Stimulated activated CD8-positive, alpha-beta memory T cell treated with anti-CD3 and anti-CD28 coated beads, Interleukin-7, amount 100 ng/mL, for 48 hours (primary cell): ENCODE results near the gene CSNK1G2.

Source experiments
- DNase-seq, 2 donors: peaks; one replicate each; pipeline ENCODE4 v3.0.0-alpha.2; 2020; ENCODE audit warnings: low read depth in 1 of 2; ENCODE audit errors: extremely low read depth in 1 of 2

CSNK1G2 gene

GRCh38 chr19:1941146-1942077 lies at the start of gene CSNK1G2:
Gene CSNK1G2 (plus strand): TSS chr19:1941172. CDS start chr19:1969773, 28,601 bp downstream.
- DNase-seq = peak; percentile 22 to 33

GRCh38 chr19:1893791-1894190 lies 47.2 kb upstream of the CSNK1G2 start:
- DNase-seq = no peak

DNA sequence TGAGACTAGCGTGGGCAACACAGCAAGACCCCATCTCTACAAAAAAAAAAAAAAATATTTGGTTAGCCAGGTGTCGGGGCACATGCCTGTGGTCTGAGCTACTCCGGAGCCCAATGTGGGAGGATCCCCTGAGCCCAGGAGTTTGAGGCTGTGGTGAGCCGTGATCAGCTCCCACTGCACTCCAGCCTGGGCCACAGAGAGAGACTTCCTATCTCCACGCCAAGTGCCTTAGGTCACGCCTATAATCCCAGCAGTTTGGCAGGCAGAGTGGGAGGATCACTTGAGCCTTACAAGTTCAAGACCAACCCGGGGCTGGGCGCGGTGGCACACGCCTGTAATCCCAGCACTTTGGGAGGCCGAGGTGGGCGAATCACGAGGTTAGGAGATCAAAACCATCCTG lies 44.5 kb upstream of the CSNK1G2 start:
- no peak for DNase-seq

GRCh38 chr19:1901940-1902404 lies 39.0 kb upstream of the CSNK1G2 start:
- no peak for DNase-seq

GRCh38 chr19:1902923-1903322 lies 38.0 kb upstream of the CSNK1G2 start:
- DNase-seq = no peak

- no peak for DNase-seq
Measured at GRCh38 chr19:1904860-1905109, 36.2 kb upstream of the CSNK1G2 start.

- DNase-seq = peak; percentile 98 to 99
Measured at GRCh38 chr19:1905110-1905862, 35.7 kb upstream of the CSNK1G2 start, which contains the start of the genes ADAT3 and SCAMP4. Gene ADAT3 (plus strand): TSS chr19:1905399. CDS start chr19:1912048, 6,649 bp downstream. Gene SCAMP4 (plus strand): TSS chr19:1905399. CDS start chr19:1915020, 9,621 bp downstream.

DNA sequence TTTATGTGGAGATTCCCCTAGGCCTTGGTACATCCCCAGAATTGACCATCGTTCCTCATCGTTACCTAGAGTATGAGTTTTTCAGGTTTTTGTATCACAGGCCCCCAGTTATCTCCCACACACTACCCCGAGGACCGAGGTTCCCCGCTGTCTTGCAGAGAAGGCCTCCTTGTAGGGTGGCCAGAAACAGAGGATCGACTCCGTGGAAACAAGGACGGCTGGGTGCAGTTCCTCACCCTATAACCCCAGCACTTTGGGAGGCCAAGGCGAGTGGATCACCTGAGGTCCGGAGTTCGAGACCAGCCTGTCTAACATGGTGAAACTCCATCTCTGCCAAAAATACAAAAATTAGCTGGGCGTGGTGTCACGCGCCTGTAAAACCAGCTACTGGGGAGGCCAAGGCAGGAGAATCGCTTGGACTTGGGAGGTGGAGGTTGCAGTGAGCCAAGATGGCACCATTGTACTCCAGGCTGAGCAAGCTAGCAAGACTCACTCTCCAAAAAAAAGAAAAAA lies 35.1 kb upstream of the CSNK1G2 start:
- DNase-seq = no peak

- DNase-seq = no peak
Measured at GRCh38 chr19:1906985-1907562, 33.9 kb upstream of the CSNK1G2 start.

DNA sequence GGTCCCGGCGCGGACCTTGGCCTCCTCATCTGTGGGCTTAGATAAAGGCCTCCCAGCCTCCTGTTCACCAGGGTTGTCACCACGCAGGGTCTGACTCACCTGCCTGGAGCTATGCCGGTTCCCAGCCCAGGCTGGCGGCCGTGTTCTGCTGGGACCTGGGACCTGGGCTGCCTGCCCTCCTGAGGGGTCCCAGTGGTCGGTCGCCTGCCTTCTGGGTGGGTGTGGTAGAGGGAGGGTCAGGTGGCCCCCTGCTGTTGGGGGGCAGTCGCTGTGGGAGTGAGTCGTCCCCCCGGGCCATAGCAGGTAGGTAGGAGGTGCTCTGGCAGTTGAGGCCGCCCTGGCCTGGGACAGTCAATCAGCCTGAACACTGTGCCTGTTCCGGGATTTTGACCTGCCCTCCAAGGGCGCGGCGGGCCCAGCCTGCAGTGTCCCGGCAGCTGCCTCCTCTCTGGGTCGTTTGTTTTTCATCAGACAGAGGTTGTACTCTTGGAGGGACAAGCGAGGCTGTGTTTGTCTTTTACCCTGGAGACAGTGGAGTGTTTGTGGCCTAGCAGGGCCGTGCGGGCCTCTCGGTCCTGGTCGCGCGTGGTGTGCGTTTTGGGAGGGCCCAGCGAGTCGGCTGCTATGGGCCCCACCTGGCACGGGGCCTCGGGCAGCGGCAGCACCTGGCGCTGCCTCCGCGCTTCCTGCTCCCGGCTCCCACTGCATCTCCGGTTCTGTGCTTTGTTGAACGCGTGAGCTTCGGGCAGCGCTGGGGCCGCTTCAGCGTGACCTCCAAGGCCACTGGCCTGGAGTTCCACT lies 33.2 kb upstream of the CSNK1G2 start:
- no peak for DNase-seq

DNA sequence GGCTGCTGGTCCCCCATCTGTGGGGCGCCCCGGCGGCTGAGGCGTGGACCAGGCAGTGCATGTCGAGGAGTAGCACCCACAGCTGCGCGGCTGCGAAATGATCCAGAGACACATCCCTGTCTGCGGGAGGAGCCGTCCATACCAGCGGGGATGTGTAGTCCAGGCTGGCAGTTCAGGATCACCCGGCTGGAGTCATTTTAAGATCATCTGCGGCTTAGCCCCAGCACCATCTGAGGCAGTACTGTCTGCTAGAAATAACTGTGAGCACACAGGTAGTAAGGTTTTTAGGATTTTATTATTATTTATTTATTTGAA lies 32.7 kb upstream of the CSNK1G2 start:
- DNase-seq = no peak

DNA sequence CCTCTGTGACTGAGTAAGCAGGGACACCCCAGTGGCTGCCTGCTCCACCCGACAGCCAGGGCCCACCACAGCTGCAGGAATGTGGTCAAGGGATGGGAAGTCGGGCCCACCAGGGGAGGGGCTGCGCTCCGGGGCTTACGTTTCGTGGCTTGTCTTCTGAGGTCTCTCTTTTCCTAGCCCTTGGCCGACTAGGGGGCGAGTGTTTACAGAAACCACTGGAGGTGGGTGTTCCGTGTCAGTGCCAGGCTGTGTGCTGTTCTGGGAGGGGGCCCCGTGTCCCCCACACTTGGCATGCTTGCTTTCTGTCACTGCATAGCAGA lies 31.3 kb upstream of the CSNK1G2 start:
- no peak for DNase-seq

- no peak for DNase-seq
Measured at GRCh38 chr19:1910177-1910576, 30.8 kb upstream of the CSNK1G2 start.

DNA sequence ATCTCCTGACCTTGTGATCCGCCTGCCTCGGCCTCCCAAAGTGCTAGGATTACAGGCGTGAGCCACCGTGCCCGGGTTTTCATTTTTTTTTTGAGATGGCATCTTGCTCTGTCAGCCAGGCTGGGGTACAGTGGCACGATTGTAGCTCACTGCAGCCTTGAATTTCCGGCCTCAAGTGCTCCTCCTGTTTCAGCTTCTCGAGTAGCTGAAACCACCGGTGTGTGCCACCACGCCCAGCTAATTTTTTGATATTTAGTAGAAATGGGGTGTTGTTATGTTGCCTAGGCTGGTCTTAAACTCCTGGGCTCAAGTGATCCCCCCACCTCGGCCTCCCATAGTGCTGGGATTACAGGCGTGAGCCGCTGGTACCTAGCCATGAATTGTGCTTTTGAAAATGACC lies 29.9 kb upstream of the CSNK1G2 start:
- DNase-seq = no peak

GRCh38 chr19:1911995-1912394 lies 29.0 kb upstream of the CSNK1G2 start:
- DNase-seq = no peak

GRCh38 chr19:1912760-1913505 lies 28.0 kb upstream of the CSNK1G2 start:
- no peak for DNase-seq

DNA sequence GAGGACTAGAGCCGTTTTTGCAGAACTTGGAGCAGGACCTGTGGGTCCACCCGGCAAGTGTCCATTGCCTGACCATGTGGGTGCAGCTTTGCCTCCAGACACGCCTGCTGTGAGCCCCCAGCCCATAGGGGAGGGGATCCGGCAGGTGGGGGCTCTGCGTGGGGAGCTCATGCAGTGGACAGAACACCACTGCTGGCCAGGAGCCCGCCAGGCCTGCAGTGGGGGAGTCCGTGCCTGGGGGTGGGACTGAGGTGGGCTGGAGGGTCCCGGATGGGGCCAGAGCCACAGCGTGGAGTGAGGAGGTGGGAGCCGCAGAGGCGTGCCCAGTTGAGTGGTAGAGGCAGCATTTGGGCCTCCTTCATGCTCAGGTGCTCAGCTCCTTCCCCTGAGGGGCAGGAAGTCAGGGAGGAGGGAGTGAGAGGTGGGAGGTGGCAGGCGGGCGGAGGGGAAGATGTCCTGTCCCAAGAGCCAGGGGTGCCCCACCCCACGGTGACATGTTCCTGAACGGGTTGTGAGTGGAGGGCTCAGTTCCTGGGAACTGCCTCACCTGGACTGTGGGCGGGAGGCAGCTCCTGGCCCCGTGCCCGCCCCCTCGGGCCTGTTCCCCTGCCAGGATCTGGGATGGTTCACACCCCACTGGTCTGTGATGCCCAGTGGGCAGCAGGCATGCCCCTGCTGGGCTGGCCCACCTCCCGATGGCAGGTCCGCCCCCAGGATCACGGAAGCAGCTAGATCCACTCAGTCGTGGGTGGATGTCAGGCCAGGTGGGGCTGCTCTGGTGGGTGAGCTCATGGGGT lies 27.0 kb upstream of the CSNK1G2 start:
- DNase-seq = no peak

- no peak for DNase-seq
Measured at GRCh38 chr19:1914826-1915341, 26.1 kb upstream of the CSNK1G2 start.

DNA sequence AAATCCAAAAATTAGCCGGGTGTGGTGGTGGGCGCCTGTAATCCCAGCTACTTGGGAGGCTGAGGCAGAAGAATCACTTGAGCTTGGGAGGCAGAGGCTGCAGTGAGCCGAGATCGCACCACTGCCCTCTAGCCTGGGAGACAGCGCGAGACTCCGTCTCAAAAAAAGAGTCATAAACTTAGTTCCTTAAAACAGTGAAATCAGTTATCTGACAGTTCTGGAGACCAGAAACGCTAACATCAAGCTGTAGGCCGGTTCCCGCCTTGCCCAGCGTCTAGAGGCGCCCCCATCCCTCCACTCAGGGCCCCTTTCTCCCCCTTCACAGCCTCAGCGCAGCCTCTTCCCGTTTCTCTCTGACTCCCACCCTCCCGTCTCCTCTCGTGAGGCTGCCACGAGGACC lies 23.8 kb upstream of the CSNK1G2 start:
- no peak for DNase-seq
